ENCODE measurements around the gene HENMT1. TPM values are rescaled to one million over a fixed set of nuclear protein-coding genes. Genes with fewer than 3 reads are reported as not detected.
"Not testable (repeated sequence)": the region's sequence is repeated elsewhere in the genome, so short reads cannot be mapped to it uniquely, and the experiment has no call there.

Gene HENMT1
- total RNA-seq, 1 donor from 2014 or later: 5.9 TPM

DNA sequence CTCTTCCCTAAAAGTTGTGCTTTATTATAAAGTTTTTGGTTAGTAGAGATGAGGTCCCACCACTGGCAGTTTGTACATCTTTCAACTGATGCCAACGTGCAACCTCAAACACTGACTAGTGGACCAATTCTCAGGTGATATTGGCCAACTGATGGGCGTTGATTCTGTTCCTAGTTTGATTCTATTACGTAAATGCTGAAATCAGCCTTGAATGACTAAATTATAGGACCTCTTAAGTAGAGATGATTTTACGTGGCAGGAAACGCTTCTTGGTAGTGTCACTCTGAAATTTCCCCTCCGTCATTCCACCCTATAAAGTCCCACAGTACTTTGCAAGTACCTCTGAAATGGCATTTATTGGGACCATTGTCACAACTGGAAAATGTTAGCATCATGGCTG, 43.0 kb upstream of the HENMT1 start:
- Mint-ChIP-seq H3K27ac (no peak overlapping the region), H3K27me3 (peaks cover 3% of the 10 kb centered on the region), H3K4me1 (ENCODE audit: low read depth) (peaks cover 2% of the 10 kb centered on the region), H3K36me3 (ENCODE audit: insufficient read depth) (peaks cover 14% of the 10 kb centered on the region), H3K4me3 (ENCODE audit: low read depth) (no peak overlapping the region), H3K9me3 (ENCODE audit: low read depth) (no peaks in the 10 kb centered on the region)
- DNase-seq (ENCODE audit: low spot score, unreplicated experiment): no peak
- TF ChIP-seq, protein P1, sequence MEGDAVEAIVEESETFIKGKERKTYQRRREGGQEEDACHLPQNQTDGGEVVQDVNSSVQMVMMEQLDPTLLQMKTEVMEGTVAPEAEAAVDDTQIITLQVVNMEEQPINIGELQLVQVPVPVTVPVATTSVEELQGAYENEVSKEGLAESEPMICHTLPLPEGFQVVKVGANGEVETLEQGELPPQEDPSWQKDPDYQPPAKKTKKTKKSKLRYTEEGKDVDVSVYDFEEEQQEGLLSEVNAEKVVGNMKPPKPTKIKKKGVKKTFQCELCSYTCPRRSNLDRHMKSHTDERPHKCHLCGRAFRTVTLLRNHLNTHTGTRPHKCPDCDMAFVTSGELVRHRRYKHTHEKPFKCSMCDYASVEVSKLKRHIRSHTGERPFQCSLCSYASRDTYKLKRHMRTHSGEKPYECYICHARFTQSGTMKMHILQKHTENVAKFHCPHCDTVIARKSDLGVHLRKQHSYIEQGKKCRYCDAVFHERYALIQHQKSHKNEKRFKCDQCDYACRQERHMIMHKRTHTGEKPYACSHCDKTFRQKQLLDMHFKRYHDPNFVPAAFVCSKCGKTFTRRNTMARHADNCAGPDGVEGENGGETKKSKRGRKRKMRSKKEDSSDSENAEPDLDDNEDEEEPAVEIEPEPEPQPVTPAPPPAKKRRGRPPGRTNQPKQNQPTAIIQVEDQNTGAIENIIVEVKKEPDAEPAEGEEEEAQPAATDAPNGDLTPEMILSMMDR (IDR thresholded peaks at IDR 0.05; ENCODE audit: unreplicated experiment): no peak

DNA sequence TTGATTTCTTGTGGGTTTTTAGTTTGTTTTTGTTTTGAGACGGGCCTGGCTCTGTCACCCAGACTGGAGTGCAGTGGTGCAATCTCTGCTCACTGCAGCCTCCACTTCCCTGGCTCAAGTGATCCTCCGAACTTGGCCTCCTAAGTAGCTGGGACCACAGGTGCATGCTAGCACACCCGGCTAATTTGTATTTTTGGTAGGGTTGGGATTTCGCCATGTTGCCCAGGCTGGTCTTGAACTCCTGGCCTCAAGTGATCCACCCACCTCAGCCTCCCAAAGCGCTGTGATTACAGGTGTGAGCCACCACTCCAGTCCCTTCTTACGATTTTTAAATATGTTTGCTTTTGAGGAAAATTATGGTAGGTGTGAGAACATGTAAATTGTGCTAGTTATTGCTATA, 41.2 kb upstream of the HENMT1 start:
- peaks cover 21% of the 10 kb centered on the region for H3K36me3 Mint-ChIP-seq (ENCODE audit: insufficient read depth)
- not testable (repeated sequence) for DNase-seq (ENCODE audit: low spot score, unreplicated experiment); H3K4me1 Mint-ChIP-seq (ENCODE audit: low read depth); H3K9me3 Mint-ChIP-seq (ENCODE audit: low read depth); H3K27me3 Mint-ChIP-seq; H3K27ac Mint-ChIP-seq; H3K4me3 Mint-ChIP-seq (ENCODE audit: low read depth)

DNA sequence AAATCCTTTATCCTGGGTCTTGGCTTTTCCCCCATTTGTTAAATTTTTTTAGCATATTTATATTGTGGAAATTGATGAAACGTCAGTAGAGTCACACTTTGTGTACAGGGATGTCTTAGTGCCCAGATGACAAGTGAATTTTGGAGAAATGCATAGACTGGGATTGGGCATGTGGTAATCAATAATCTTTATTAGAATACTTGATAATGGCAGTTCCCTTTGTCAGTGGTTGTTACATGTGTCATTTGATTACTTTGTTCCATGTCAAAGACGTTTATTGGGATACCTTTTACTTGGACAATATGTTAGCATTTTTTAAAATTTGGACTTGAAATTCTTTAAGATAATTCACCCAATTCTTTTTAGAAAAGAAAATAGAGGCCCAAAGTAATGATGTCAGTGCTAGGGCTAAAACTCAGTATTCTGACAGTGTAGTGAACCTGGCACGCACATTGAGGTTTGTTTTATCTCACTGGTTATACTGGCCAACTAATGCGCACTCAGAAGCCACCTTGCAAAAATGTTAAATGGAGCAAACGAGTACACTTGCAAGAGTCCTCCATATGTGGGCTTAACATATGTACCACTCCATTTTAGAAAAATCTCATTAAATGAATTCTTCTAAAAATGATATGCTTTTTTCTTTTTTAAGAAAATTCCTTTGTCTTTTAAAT, 40.4 kb upstream of the HENMT1 start:
- no peak overlapping the region for H3K4me3 Mint-ChIP-seq (ENCODE audit: low read depth)
- DNase-seq (ENCODE audit: low spot score, unreplicated experiment): no peak
- H3K36me3 Mint-ChIP-seq (ENCODE audit: insufficient read depth): peaks cover 25% of the 10 kb centered on the region
- TF ChIP-seq, protein P1 (IDR thresholded peaks at IDR 0.05; ENCODE audit: unreplicated experiment): no peak
- H3K4me1 Mint-ChIP-seq (ENCODE audit: low read depth): peaks cover 2% of the 10 kb centered on the region
- H3K27me3 Mint-ChIP-seq: peaks cover 3% of the 10 kb centered on the region
- no peak overlapping the region for H3K27ac Mint-ChIP-seq
- H3K9me3 Mint-ChIP-seq (ENCODE audit: low read depth): no peaks in the 10 kb centered on the region

DNA sequence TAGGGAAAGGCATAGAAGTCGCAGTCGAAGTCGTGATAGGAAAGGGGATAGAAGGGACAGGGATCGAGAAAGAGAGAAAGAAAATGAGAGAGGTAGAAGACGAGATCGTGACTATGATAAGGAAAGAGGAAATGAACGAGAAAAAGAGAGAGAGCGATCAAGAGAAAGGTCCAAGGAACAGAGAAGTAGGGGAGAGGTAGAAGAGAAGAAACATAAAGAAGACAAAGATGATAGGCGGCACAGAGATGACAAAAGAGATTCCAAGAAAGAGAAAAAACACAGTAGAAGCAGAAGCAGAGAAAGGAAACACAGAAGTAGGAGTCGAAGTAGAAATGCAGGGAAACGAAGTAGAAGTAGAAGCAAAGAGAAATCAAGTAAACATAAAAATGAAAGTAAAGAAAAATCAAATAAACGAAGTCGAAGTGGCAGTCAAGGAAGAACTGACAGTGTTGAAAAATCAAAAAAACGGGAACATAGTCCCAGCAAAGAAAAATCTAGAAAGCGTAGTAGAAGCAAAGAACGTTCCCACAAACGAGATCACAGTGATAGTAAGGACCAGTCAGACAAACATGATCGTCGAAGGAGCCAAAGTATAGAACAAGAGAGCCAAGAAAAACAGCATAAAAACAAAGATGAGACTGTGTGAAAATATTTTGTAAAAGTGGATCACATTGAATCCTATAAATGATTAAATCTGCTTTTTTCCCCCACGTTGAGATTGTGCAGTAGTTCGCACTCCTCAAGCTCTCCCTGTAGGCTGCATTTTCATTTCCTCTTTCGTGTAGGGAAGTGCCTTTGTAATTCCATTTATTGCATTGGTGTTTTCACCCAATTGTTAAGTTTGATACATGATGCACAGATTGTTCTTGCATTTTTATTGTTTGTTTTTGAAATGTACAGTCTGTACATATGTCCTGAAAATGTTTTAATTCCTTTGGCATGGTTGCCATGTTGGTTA, 38.8 kb upstream of the HENMT1 start:
- peaks cover 6% of the 10 kb centered on the region for H3K4me1 Mint-ChIP-seq (ENCODE audit: low read depth)
- no peak overlapping the region for H3K27ac Mint-ChIP-seq
- H3K27me3 Mint-ChIP-seq: no peaks in the 10 kb centered on the region
- DNase-seq (ENCODE audit: low spot score, unreplicated experiment): no peak
- no peaks in the 10 kb centered on the region for H3K9me3 Mint-ChIP-seq (ENCODE audit: low read depth)
- no peak overlapping the region for H3K4me3 Mint-ChIP-seq (ENCODE audit: low read depth)
- TF ChIP-seq, protein P1 (IDR thresholded peaks at IDR 0.05; ENCODE audit: unreplicated experiment): no peak
- H3K36me3 Mint-ChIP-seq (ENCODE audit: insufficient read depth): peaks cover 28% of the 10 kb centered on the region

DNA sequence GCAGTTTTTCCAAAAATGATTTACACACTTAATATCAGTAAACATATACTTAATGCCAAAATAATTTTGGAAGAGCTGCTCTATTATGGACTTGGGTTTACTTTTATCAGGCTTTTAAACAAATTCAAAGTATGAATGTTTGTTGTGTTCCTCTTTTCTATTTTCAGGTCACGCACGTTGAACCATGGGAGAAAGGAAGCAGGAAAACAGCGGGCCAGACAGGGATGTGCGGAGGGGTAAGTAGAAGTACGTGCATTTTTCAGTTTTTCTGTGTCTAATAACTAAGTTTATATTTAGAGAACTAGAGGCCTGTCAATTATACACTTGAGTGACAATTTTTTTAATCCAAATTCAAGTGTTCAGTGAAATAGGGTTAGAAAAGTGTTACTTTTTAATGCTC, 34.6 kb upstream of the HENMT1 start:
- DNase-seq (ENCODE audit: low spot score, unreplicated experiment): no peak
- peak overlapping the region; percentile 7 for H3K4me3 Mint-ChIP-seq (ENCODE audit: low read depth)
- H3K36me3 Mint-ChIP-seq (ENCODE audit: insufficient read depth): peaks cover 27% of the 10 kb centered on the region
- TF ChIP-seq, protein P1 (IDR thresholded peaks at IDR 0.05; ENCODE audit: unreplicated experiment): no peak
- H3K27ac Mint-ChIP-seq: no peak overlapping the region
- H3K27me3 Mint-ChIP-seq: no peaks in the 10 kb centered on the region
- H3K4me1 Mint-ChIP-seq (ENCODE audit: low read depth): peaks cover 21% of the 10 kb centered on the region
- H3K9me3 Mint-ChIP-seq (ENCODE audit: low read depth): no peaks in the 10 kb centered on the region
